Loucy (cell line): ENCODE results near the gene MRPS23.
"Not testable (repeated sequence)": the region's sequence is repeated elsewhere in the genome, so short reads cannot be mapped to it uniquely, and the experiment has no call there.

ENCODE experiments used
- H2AFZ ChIP-seq: fragments of 200-600 bp; sonication (generic); 2 replicates; pipeline ENCODE4 v1.6.0; 2016; ENCODE audit warnings: antibody characterized with exemption, mild to moderate bottlenecking, low read length, moderate library complexity
- H3F3A ChIP-seq: fragments of 200-600 bp; 2 replicates; pipeline ENCODE4 v1.6.0; 2016; ENCODE audit warnings: antibody characterized with exemption, low read depth, mild to moderate bottlenecking
- H3K27me3 ChIP-seq: fragments of 200-600 bp; sonication (generic); 2 replicates; pipeline ENCODE4 v1.6.1; 2014; ENCODE audit warnings: low read length, mild to moderate bottlenecking; ENCODE audit not compliant: insufficient read depth, poor library complexity, severe bottlenecking
- H3K36me3 ChIP-seq: fragments of 200-600 bp; sonication (generic); 2 replicates; pipeline ENCODE4 v1.6.1; 2016; ENCODE audit warnings: low read length; ENCODE audit not compliant: insufficient read depth
- H3K4me1 ChIP-seq: fragments of 200-600 bp; sonication (generic); 2 replicates; pipeline ENCODE4 v1.5.1; 2014; ENCODE audit warnings: low read length, mild to moderate bottlenecking; ENCODE audit not compliant: insufficient read depth, poor library complexity, severe bottlenecking
- H3K4me2 ChIP-seq: fragments of 200-600 bp; sonication (generic); 2 replicates; pipeline ENCODE4 v1.6.0; 2014; ENCODE audit warnings: antibody characterized with exemption, low read length, low read depth, mild to moderate bottlenecking; ENCODE audit not compliant: poor library complexity, severe bottlenecking
- H3K4me3 ChIP-seq: fragments of 200-600 bp; sonication (generic); 2 replicates; pipeline ENCODE4 v1.5.1; 2014; ENCODE audit warnings: low read length, mild to moderate bottlenecking, mixed read lengths; ENCODE audit not compliant: poor library complexity, severe bottlenecking
- H3K79me2 ChIP-seq: fragments of 200-600 bp; sonication (generic); 2 replicates; pipeline ENCODE4 v1.6.1; 2014; ENCODE audit warnings: low read length; ENCODE audit not compliant: insufficient read depth
- H3K9ac ChIP-seq: fragments of 200-600 bp; sonication (generic); 2 replicates; pipeline ENCODE4 v1.6.0; 2014; ENCODE audit warnings: mild to moderate bottlenecking, low read depth, low read length, moderate library complexity; ENCODE audit not compliant: poor library complexity, severe bottlenecking
- H3K9me2 ChIP-seq: fragments of 200-600 bp; sonication (generic); replicated peaks from 2 replicates; pipeline ENCODE4 v1.6.1; 2016; ENCODE audit warnings: low read depth, low read length, mixed read lengths
- H3K9me3 ChIP-seq: fragments of 200-600 bp; sonication (generic); 2 replicates; pipeline ENCODE4 v1.6.1; 2014; ENCODE audit warnings: mild to moderate bottlenecking, antibody characterized with exemption, low read length, low read depth; ENCODE audit not compliant: insufficient read depth
- H4K20me1 ChIP-seq: fragments of 200-600 bp; sonication (generic); 2 replicates; pipeline ENCODE4 v1.6.0; 2014; ENCODE audit warnings: antibody characterized with exemption, low read length, mild to moderate bottlenecking; ENCODE audit not compliant: insufficient read depth, poor library complexity, severe bottlenecking
- CTCF ChIP-seq: fragments of 200-600 bp; sonication (generic); conservative IDR thresholded peaks from 2 replicates; pipeline ENCODE4 v1.5.1; 2014; ENCODE audit warnings: mild to moderate bottlenecking, antibody characterized with exemption, low read length
- EZH2phosphoT487 ChIP-seq: fragments of 200-600 bp; IDR thresholded peaks from 2 replicates; pipeline ENCODE4 v1.6.1; 2018; ENCODE audit warnings: antibody characterized with exemption, mild to moderate bottlenecking, moderate library complexity, borderline replicate concordance

The MRPS23 gene

GRCh38 chr17:57852092-57852954 lies 2.5 kb upstream of the MRPS23 start:
- Histone ChIP-seq H3K4me3 (no peak overlapping the region), H3K9ac (no peak overlapping the region), H3K27me3 (no peaks in the 10 kb centered on the region), H2AFZ (no peak overlapping the region), H3K4me2 (no peak overlapping the region), H3K9me3 (no peaks in the 10 kb centered on the region), H3K9me2 (no peaks in the 10 kb centered on the region), H3K36me3 (no peaks in the 10 kb centered on the region), H3K4me1 (peaks cover 20% of the 10 kb centered on the region), H3K79me2 (peaks cover 28% of the 10 kb centered on the region), H3F3A (no peaks in the 10 kb centered on the region), H4K20me1 (no peaks in the 10 kb centered on the region)
- TF ChIP-seq CTCF (no peak), EZH2phosphoT487 (no peak)

- no peaks in the 10 kb centered on the region for H3F3A ChIP-seq
- peak overlapping the region; percentile 78 for H3K9ac ChIP-seq
- H3K36me3 ChIP-seq = no peaks in the 10 kb centered on the region
- peak overlapping the region; percentile 88 for H3K4me2 ChIP-seq
- H3K4me1 ChIP-seq = peaks cover 17% of the 10 kb centered on the region
- TF ChIP-seq EZH2phosphoT487 = no peak
- TF ChIP-seq CTCF = no peak
- H2AFZ ChIP-seq = 0 out of 2 replicates have a peak overlapping the region, but pooled peaks have one; percentile 65
- peaks cover 28% of the 10 kb centered on the region for H3K79me2 ChIP-seq
- H3K4me3 ChIP-seq = peak overlapping the region; percentile 86
- H3K27me3 ChIP-seq = no peaks in the 10 kb centered on the region
- H3K9me3 ChIP-seq = no peaks in the 10 kb centered on the region
- H3K9me2 ChIP-seq = no peaks in the 10 kb centered on the region
- no peaks in the 10 kb centered on the region for H4K20me1 ChIP-seq
Measured at GRCh38 chr17:57849163-57849873, 526 bp downstream of the MRPS23 start.

- not testable (repeated sequence) for H3K27me3 ChIP-seq, H4K20me1 ChIP-seq, H2AFZ ChIP-seq, H3K4me3 ChIP-seq, H3K36me3 ChIP-seq, H3K9me2 ChIP-seq, H3K9ac ChIP-seq, H3K4me2 ChIP-seq, H3F3A ChIP-seq, H3K9me3 ChIP-seq
- peaks cover 17% of the 10 kb centered on the region for H3K4me1 ChIP-seq
- H3K79me2 ChIP-seq = peaks cover 28% of the 10 kb centered on the region
Measured at GRCh38 chr17:57846056-57846945, 3.5 kb downstream of the MRPS23 start.
